Breast epithelium (tissue), 4 donors: ENCODE data around the gene IMMT. TPM values are rescaled to one million over a fixed set of nuclear protein-coding genes. Genes with fewer than 3 reads are reported as not detected.

Source experiments
- DNase-seq, 2 donors: peaks; one replicate each; pipeline ENCODE4 v3.0.0-alpha.2; 2019; ENCODE audit warnings: low spot score in 2 of 2
- H3K27ac ChIP-seq, 2 donors: fragments of 200-600 bp; sonication (generic) in 1 of 2; one replicate each; pipeline ENCODE4 v1.5.1; 2016 to 2019; ENCODE audit warnings: mild to moderate bottlenecking in 1 of 2
- H3K27me3 ChIP-seq, 2 donors: fragments of 200-600 bp; sonication (generic) in 1 of 2; one replicate each; pipeline versions ENCODE4 v1.5.1 to v1.6.0; 2017 to 2019; ENCODE audit warnings: control low read depth in 1 of 2, mild to moderate bottlenecking in 1 of 2
- H3K36me3 ChIP-seq: fragments of 200-600 bp; one replicate; pipeline ENCODE4 v1.5.1; 2019
- H3K4me1 ChIP-seq, 2 donors: fragments of 200-600 bp; sonication (generic); one replicate each; pipeline ENCODE4 v1.5.1; 2016 to 2019; ENCODE audit warnings: control low read depth in 1 of 2
- H3K4me3 ChIP-seq, 3 donors: fragments of 200-600 bp; sonication (generic); 1 replicate in 2 of 3; 2 replicates in 1 of 3; pipeline ENCODE4 v1.5.1; 2016 to 2019; ENCODE audit warnings: mild to moderate bottlenecking in 3 of 3, moderate library complexity in 2 of 3
- H3K9me3 ChIP-seq, 2 donors: fragments of 200-600 bp; sonication (generic) in 1 of 2; one replicate each; pipeline ENCODE4 v1.5.1; 2016 to 2019; ENCODE audit warnings: control low read depth in 1 of 2
- POLR2A ChIP-seq: fragments of 450-650 bp; IDR thresholded peaks from one replicate; pipeline ENCODE4 v1.6.1; 2016; ENCODE audit warnings: antibody characterized with exemption, mild to moderate bottlenecking, moderate library complexity
- POLR2AphosphoS5 ChIP-seq, 3 donors: sonication (generic); formaldehyde crosslinking; IDR thresholded peaks; one replicate each; pipeline ENCODE4 v1.6.1; 2017; ENCODE audit warnings: antibody characterized with exemption in 3 of 3
- intact Hi-C: fragments of 100-400 bp; cut with DNase I; formaldehyde crosslinking; loops from one replicate; pipeline ENCODE4 v1.15.1; 2023; ENCODE audit warnings: low total_unique reads
- total RNA-seq, 3 donors: library from RNA; depleted of rRNA; stranded (reverse); fragments of >200 nt; gene quantifications; one replicate each; pipeline ENCODE4 v1.1.0, GENCODE V29; 2016
- TF ChIP-seq, protein P1 (sequence below), 3 donors: fragments of 450-650 bp; IDR thresholded peaks; one replicate each; pipeline ENCODE4 v1.5.1; 2016 to 2017; ENCODE audit warnings: antibody characterized with exemption in 3 of 3, mild to moderate bottlenecking in 3 of 3, moderate library complexity in 3 of 3

Gene IMMT
- total RNA-seq, 3 donors from 2014 or later, result 44.8 to 56.1 (median 48.2) TPM

DNA sequence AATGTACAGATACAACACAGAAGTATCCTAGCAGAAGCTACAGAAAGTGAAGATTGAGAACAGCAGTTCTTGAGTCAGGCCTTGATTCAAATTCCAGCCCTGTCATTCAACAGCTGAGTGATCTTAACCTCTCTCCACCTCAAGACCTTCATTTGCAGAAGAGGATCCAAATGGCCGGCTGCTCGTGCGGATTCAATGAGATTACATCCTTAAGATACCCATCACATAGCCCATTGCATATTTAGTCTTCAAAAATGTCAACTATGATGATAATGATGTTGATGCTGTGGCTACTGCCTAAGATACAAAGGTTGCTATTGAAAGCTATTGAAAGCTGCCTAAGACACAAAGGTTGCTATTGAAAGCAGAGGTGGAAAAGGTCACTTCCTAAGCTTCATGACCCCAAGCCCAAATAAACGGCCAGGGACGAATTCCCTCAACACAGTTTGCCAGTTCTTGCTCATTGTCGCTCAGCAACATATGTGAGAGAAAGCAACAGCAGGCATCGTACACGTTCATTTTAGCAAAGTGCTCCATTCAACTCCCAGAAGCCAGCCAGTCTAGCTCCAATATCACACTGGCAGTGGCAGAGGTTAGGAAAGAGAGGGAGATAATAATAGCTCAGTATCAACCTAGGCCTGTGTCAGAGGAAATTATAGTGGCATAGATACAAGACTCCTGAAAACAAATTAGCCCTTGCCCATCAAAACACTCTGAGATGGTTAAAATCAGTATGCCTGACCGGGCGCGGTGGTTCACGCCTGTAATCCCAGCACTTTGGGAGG is 40.1 kb upstream of the IMMT start:
- intact Hi-C loops, result no loop called here
- H3K27me3 ChIP-seq, result no peaks in the 10 kb centered on the region
- no peak overlapping the region for H3K4me3 ChIP-seq
- H3K4me1 ChIP-seq, result no peaks in the 10 kb centered on the region
- no peaks in the 10 kb centered on the region for H3K36me3 ChIP-seq
- TF ChIP-seq POLR2AphosphoS5 (IDR thresholded peaks at IDR 0.05) (no peak), POLR2A (no peak)
- TF ChIP-seq, protein P1, sequence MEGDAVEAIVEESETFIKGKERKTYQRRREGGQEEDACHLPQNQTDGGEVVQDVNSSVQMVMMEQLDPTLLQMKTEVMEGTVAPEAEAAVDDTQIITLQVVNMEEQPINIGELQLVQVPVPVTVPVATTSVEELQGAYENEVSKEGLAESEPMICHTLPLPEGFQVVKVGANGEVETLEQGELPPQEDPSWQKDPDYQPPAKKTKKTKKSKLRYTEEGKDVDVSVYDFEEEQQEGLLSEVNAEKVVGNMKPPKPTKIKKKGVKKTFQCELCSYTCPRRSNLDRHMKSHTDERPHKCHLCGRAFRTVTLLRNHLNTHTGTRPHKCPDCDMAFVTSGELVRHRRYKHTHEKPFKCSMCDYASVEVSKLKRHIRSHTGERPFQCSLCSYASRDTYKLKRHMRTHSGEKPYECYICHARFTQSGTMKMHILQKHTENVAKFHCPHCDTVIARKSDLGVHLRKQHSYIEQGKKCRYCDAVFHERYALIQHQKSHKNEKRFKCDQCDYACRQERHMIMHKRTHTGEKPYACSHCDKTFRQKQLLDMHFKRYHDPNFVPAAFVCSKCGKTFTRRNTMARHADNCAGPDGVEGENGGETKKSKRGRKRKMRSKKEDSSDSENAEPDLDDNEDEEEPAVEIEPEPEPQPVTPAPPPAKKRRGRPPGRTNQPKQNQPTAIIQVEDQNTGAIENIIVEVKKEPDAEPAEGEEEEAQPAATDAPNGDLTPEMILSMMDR (IDR thresholded peaks at IDR 0.05), result no peak
- H3K27ac ChIP-seq, result no peak overlapping the region
- H3K9me3 ChIP-seq, result no peaks in the 10 kb centered on the region
- no peak for DNase-seq

DNA sequence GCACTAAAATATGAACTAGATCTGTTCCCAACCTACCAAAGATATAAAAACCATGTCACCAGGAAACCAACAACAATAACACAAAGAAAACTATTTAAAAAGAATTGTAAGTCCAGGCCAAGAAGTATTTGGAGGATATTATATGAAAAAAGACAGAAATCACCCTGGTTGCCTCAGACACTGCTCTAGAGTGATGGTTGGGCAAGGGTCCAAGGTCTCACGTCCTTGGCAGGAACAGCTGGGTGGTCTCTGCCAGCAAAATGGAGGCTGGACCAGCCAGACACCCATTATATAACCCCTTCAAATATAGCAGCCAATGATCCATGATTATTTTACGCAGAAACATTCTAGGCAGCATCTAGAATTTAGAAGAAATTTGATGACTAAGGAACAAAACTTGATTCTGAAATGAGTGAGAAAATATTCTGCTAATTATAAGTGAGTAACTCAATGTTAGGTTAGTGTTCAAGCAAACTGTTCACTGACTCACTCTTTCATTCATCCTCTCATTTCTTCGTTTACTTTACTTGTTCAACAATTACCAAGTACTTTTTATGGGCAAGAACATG is 39.4 kb upstream of the IMMT start:
- H3K27me3 ChIP-seq, result no peaks in the 10 kb centered on the region
- intact Hi-C loops, result no loop called here
- DNase-seq, result no peak
- no peak overlapping the region for H3K4me3 ChIP-seq
- no peaks in the 10 kb centered on the region for H3K4me1 ChIP-seq
- H3K36me3 ChIP-seq, result no peaks in the 10 kb centered on the region
- no peaks in the 10 kb centered on the region for H3K9me3 ChIP-seq
- no peak overlapping the region for H3K27ac ChIP-seq
- TF ChIP-seq, protein P1 (IDR thresholded peaks at IDR 0.05), result no peak

DNA sequence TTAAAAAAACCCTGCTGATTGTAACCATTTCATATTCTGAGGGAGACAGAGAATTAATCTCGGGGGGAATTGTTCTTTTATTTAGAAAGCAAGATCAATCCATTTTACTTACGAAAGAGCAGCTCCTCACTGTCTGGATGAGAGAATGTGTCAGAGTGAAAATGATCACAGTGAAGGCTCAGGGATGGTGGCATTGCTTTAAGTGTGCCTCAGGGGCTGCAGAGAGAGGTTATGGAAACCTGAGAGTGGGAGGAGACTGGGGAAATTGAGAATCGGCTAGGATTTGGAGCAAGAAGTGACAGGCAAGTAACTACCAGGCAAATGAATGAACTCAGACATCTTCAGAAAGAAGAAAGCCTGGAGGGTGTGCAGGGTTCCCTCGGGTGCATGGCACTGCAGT is 38.2 kb upstream of the IMMT start:
- TF ChIP-seq, protein P1 (IDR thresholded peaks at IDR 0.05), result no peak
- TF ChIP-seq POLR2A (no peak), POLR2AphosphoS5 (IDR thresholded peaks at IDR 0.05) (no peak)
- intact Hi-C loops, result no loop called here

DNA sequence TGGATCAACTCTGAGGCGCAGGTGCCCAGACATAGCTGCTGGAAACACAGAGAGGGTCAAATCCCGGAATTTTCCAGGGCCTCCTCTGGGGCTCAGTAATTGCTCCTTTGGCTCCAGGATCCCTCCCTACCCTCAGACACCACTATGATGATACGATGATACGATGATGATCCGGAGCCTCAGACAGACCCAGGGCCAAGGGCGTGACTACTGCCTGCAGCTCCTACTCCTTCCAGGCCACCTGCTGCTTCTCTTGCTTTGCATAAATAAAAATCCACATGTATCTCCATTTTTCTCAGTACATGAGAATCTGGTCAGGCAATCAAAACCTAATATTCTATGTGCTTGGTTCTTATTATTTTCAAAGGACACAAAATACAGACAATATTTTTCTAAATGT is 37.6 kb upstream of the IMMT start:
- intact Hi-C loops, result no loop called here
- no peak for DNase-seq
- H3K4me3 ChIP-seq, result no peak overlapping the region

More for the DNA sequence above, 38.2 kb upstream of the IMMT start:
- no peak overlapping the region for H3K4me3 ChIP-seq
- H3K27ac ChIP-seq, result no peak overlapping the region
- H3K36me3 ChIP-seq, result no peaks in the 10 kb centered on the region
- no peaks in the 10 kb centered on the region for H3K4me1 ChIP-seq
- H3K9me3 ChIP-seq, result no peaks in the 10 kb centered on the region
- no peaks in the 10 kb centered on the region for H3K27me3 ChIP-seq
- DNase-seq, result no peak

DNA sequence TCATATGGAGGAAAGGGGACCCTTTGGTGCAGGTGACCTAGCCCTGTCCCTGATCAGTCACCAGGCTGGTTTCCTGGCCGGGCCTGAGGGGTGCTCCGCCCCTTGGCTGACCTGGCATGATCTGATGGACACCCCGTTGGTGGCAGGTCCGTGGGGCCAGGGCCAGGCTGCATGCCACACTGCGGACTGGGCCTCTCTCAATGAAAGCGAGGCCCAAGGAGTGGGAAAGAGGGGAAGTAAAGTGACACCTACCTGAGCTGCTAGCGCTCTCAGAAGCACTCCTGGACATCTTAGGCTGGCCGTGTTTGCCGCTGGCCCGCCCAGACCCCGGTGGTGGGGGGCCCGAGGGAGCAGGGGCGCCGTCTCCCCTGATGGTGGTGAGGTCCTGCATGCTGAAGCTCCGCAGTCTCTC is 37.1 kb upstream of the IMMT start:
- Histone ChIP-seq H3K27ac (no peak overlapping the region), H3K27me3 (no peaks in the 10 kb centered on the region), H3K4me1 (no peaks in the 10 kb centered on the region), H3K4me3 (no peak overlapping the region), H3K9me3 (no peaks in the 10 kb centered on the region), H3K36me3 (no peaks in the 10 kb centered on the region)
- TF ChIP-seq POLR2A (no peak), POLR2AphosphoS5 (IDR thresholded peaks at IDR 0.05) (no peak)
- TF ChIP-seq, protein P1 (IDR thresholded peaks at IDR 0.05), result no peak
- no peak for DNase-seq
- intact Hi-C loops, result no loop called here

More for the DNA sequence above, 37.6 kb upstream of the IMMT start:
- Histone ChIP-seq H3K27me3 (no peaks in the 10 kb centered on the region), H3K4me1 (no peaks in the 10 kb centered on the region), H3K27ac (no peak overlapping the region), H3K36me3 (no peaks in the 10 kb centered on the region), H3K9me3 (no peaks in the 10 kb centered on the region)
- TF ChIP-seq POLR2A (no peak), POLR2AphosphoS5 (IDR thresholded peaks at IDR 0.05) (no peak)
- TF ChIP-seq, protein P1 (IDR thresholded peaks at IDR 0.05), result no peak
